GM12878 (cell line): ENCODE data around the gene DNAJA4. TPM values are rescaled to one million over a fixed set of nuclear protein-coding genes. Genes with fewer than 3 reads are reported as not detected.

ENCODE experiments used
- ATAC-seq: fragments of 200-7000 bp; cut with Tn5 transposase; 3 replicates; pipeline ENCODE4 v1.9.1; 2020; ENCODE audit warnings: mild to moderate bottlenecking, moderate library complexity
- BruUV-seq: library from RNA; stranded (reverse); fragments of 400-500 nt; replicated peaks from 2 replicates; lab custom pipeline; 2021; lab: Mats Ljungman, UMichigan
- CTCF ChIA-PET: fragments of 300-600 bp; sonication (Branson Sonifier 250); formaldehyde crosslinking; extraction: SDS; loops from one replicate; lab custom pipeline; 2021; ENCODE audit warnings: inconsistent platforms; lab: Yijun Ruan, JAX
- POLR2A ChIA-PET: fragments of 350-600 bp; formaldehyde crosslinking; extraction: SDS; loops from one replicate; lab custom pipeline; 2021; ENCODE audit warnings: inconsistent platforms; lab: Charles Lee
- RAD21 ChIA-PET: fragments of 300-600 bp; sonication (Branson Sonifier 250); formaldehyde crosslinking; loops from one replicate; lab custom pipeline; 2023; ENCODE audit warnings: antibody characterized with exemption; ENCODE audit not compliant: unreplicated experiment; lab: Charles Lee
- SMC1A ChIA-PET: fragments of 300-600 bp; sonication (Branson Sonifier 250); formaldehyde crosslinking; loops from one replicate; lab custom pipeline; 2023; ENCODE audit not compliant: unreplicated experiment, uncharacterized antibody; lab: Charles Lee
- DNase-seq: peaks from one replicate; pipeline ENCODE4 v3.0.0-alpha.2; 2011; ENCODE audit warnings: low read depth, low spot score
- FAIRE-seq: peaks from 3 replicates; lab custom pipeline; 2011; peaks lifted over from hg19 to GRCh38; lab: Jason Lieb, UNC
- H2AFZ ChIP-seq: 2 replicates; pipeline ENCODE4 v1.6.0; 2011; ENCODE audit warnings: low read depth, low read length, control low read depth; ENCODE audit not compliant: control insufficient read depth
- H3K27ac ChIP-seq: 2 replicates; pipeline ENCODE4 v1.5.1; 2011; ENCODE audit warnings: control low read depth; ENCODE audit not compliant: control insufficient read depth, insufficient read depth
- H3K27me3 ChIP-seq, 2 experiments: replicated peaks in 1 of 2; 2 replicates each; pipeline versions ENCODE4 v1.6.0 to v1.6.1; 2011; ENCODE audit warnings: low read length in 1 of 2; ENCODE audit not compliant: control insufficient read depth in 2 of 2, insufficient read depth in 2 of 2
- H3K36me3 ChIP-seq, 2 experiments: 2 replicates each; pipeline ENCODE4 v1.5.1; 2011; ENCODE audit warnings: low read length in 1 of 2; ENCODE audit not compliant: control insufficient read depth in 2 of 2, insufficient read depth in 2 of 2
- H3K4me1 ChIP-seq: 2 replicates; pipeline ENCODE4 v1.6.1; 2011; ENCODE audit warnings: mild to moderate bottlenecking, low read length, moderate library complexity, mixed read lengths; ENCODE audit not compliant: control insufficient read depth, insufficient read depth
- H3K4me2 ChIP-seq: 2 replicates; pipeline ENCODE4 v1.6.0; 2011; ENCODE audit warnings: control low read depth; ENCODE audit not compliant: control insufficient read depth, insufficient read depth
- H3K4me3 ChIP-seq: fragments of 200-600 bp; sonication (generic); 2 replicates; pipeline ENCODE4 v1.5.1; 2016
- H3K79me2 ChIP-seq: 2 replicates; pipeline ENCODE4 v1.6.0; 2011; ENCODE audit warnings: low read length; ENCODE audit not compliant: control insufficient read depth, insufficient read depth
- H3K9ac ChIP-seq: 2 replicates; pipeline ENCODE4 v1.8.0; 2011; ENCODE audit warnings: low read length, control low read depth, mixed read lengths; ENCODE audit not compliant: control insufficient read depth, insufficient read depth
- H3K9me3 ChIP-seq: replicated peaks from 3 replicates; pipeline ENCODE4 v1.5.1; 2011; ENCODE audit warnings: mild to moderate bottlenecking, low read length; ENCODE audit not compliant: control insufficient read depth, insufficient read depth
- H4K20me1 ChIP-seq: 2 replicates; pipeline ENCODE4 v1.6.0; 2011; ENCODE audit not compliant: control insufficient read depth, insufficient read depth
- ATF2 ChIP-seq: IDR thresholded peaks from 2 replicates; pipeline ENCODE4 v1.6.1; 2012; ENCODE audit warnings: low read length, inconsistent platforms
- EED ChIP-seq: sonication (generic); IDR thresholded peaks from 2 replicates; pipeline ENCODE4 v1.6.1; 2016; ENCODE audit warnings: antibody characterized with exemption, low read depth
- EGR1 ChIP-seq, 2 experiments: IDR thresholded peaks; 1 replicate in 1 of 2; 2 replicates in 1 of 2; pipeline ENCODE4 v1.6.1; 2011 to 2012; ENCODE audit warnings: low read depth in 2 of 2, low read length in 2 of 2, borderline replicate concordance in 1 of 2, mild to moderate bottlenecking in 1 of 2, moderate library complexity in 1 of 2
- HDGF ChIP-seq: fragments of 450-650 bp; IDR thresholded peaks from 2 replicates; pipeline ENCODE4 v1.6.1; 2016; ENCODE audit warnings: antibody characterized with exemption
- JUND ChIP-seq: IDR thresholded peaks from 2 replicates; pipeline ENCODE4 v1.6.1; 2012; ENCODE audit warnings: low read depth, mild to moderate bottlenecking, low read length, improper control_type of control experiment, moderate library complexity
- KAT2A ChIP-seq: conservative IDR thresholded peaks from 2 replicates; pipeline ENCODE4 v1.6.1; 2011; ENCODE audit warnings: low read depth, low read length; ENCODE audit not compliant: control insufficient read depth
- NBN ChIP-seq: fragments of 450-650 bp; IDR thresholded peaks from 2 replicates; pipeline ENCODE4 v1.6.1; 2016
- NR2F1 ChIP-seq: fragments of 450-650 bp; conservative IDR thresholded peaks from 2 replicates; pipeline ENCODE4 v1.6.1; 2017; ENCODE audit warnings: mild to moderate bottlenecking
- PKNOX1 ChIP-seq: fragments of 450-650 bp; IDR thresholded peaks from 2 replicates; pipeline ENCODE4 v1.6.1; 2016; ENCODE audit warnings: mild to moderate bottlenecking
- SIX5 ChIP-seq: IDR thresholded peaks from 2 replicates; pipeline ENCODE4 v1.6.1; 2011; ENCODE audit warnings: mild to moderate bottlenecking, low read depth, low read length, moderate library complexity; ENCODE audit not compliant: severe bottlenecking
- SMAD5 ChIP-seq: IDR thresholded peaks from 2 replicates; pipeline ENCODE4 v1.6.1; 2016; ENCODE audit warnings: antibody characterized with exemption, low read depth
- SUZ12 ChIP-seq: fragments of 200-600 bp; sonication (generic); IDR thresholded peaks from one replicate; pipeline ENCODE4 v1.6.1; 2018; ENCODE audit warnings: antibody characterized with exemption, mild to moderate bottlenecking; ENCODE audit not compliant: unreplicated experiment
- TARDBP ChIP-seq: IDR thresholded peaks from 2 replicates; pipeline ENCODE4 v1.6.1; 2016; ENCODE audit warnings: borderline replicate concordance
- TBL1XR1 ChIP-seq: IDR thresholded peaks from 2 replicates; pipeline ENCODE4 v1.6.1; 2012; ENCODE audit warnings: low read depth, low read length, improper control_type of control experiment
- ZNF274 ChIP-seq: IDR thresholded peaks from one replicate; pipeline ENCODE4 v1.8.0; 2011; ENCODE audit not compliant: insufficient read length, insufficient read depth
- WGBS: methylation state at CpG from one replicate; pipeline ENCODE4 v1.1.6; 2016; ENCODE audit warnings: low lambda C conversion rate; ENCODE audit not compliant: insufficient replicate concordance, insufficient coverage; ENCODE audit errors: missing lambda C conversion rate; 5-methylcytosine and 5-hydroxymethylcytosine counted together
- in situ Hi-C: fragments of 300-500 bp; cut with MboI; formaldehyde crosslinking; loops from 9 replicates; pipeline ENCODE4 v1.14.3; 2018; ENCODE audit warnings: mixed read lengths
- intact Hi-C: fragments of 100-400 bp; cut with micrococcal nuclease; formaldehyde crosslinking; loops from one replicate; pipeline ENCODE4 v1.14.2; 2022; ENCODE audit not compliant: unreplicated experiment
- polyA plus RNA-seq, 11 experiments: library from polyadenylated mRNA; depleted of rRNA in 4 of 11; unstranded in 6 of 11; stranded (reverse) in 5 of 11; fragments of >200 nt; fragmentation: Nextera tagmentation in 4 of 11; fragmentation: Illumina TruSeq in 1 of 11; extraction: Ambion mirVana in 4 of 11; extraction: Trizol in 1 of 11; gene quantifications; 1 replicate in 1 of 11; 2 replicates in 10 of 11; pipeline versions ENCODE4 v1.2.1 to v1.2.3, GENCODE V29; 2011 to 2016; ENCODE audit warnings: inconsistent platforms in 2 of 11, missing spikeins in 2 of 11, low read depth in 1 of 11
- total RNA-seq, 4 experiments: library from RNA; depleted of rRNA in 3 of 4; stranded (reverse); fragments of >200 nt in 3 of 4; fragmentation: Illumina TruSeq in 1 of 4; extraction: Trizol in 1 of 4; gene quantifications; 2 replicates each; pipeline versions ENCODE4 v1.2.1 to v1.2.3, GENCODE V29; 2013 to 2021
- TF ChIP-seq, protein P1 (sequence below): IDR thresholded peaks from 2 replicates; pipeline ENCODE4 v1.6.1; 2012; ENCODE audit warnings: low read depth, low read length, improper control_type of control experiment
- TF ChIP-seq, protein P2 (sequence below): fragments of 450-650 bp; IDR thresholded peaks from 2 replicates; pipeline ENCODE4 v1.6.1; 2017; ENCODE audit warnings: mild to moderate bottlenecking

The DNAJA4 gene
- total and polyA plus RNA-seq, 10 of the 15 experiments (the other 5 are each of a cell fraction or from before 2014, with no cell fraction given) = 0.01 to 10.4 (median 4.1) TPM

DNA sequence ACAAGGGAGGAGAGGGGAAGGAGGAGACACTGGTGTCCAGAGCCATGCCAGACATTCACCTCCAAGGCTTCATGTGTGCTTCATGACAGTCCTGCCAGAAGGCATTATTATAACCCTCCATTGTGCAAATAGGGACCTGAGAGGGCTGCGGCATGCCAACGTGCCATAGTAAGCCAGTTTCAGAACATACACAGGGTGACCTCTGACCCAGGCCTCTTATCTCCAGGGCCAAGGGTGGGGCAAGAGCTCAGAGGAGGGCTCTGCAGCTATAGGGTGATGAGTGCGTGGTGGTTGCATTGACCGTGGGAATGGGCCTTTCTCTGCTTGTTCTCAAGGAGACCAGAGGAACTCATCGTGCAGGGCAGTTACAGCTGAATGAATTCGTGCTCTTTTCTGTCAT, 20.3 kb upstream of the DNAJA4 start (continued):
- TF ChIP-seq, protein P1, sequence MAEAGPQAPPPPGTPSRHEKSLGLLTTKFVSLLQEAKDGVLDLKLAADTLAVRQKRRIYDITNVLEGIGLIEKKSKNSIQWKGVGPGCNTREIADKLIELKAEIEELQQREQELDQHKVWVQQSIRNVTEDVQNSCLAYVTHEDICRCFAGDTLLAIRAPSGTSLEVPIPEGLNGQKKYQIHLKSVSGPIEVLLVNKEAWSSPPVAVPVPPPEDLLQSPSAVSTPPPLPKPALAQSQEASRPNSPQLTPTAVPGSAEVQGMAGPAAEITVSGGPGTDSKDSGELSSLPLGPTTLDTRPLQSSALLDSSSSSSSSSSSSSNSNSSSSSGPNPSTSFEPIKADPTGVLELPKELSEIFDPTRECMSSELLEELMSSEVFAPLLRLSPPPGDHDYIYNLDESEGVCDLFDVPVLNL = no peak

DNA sequence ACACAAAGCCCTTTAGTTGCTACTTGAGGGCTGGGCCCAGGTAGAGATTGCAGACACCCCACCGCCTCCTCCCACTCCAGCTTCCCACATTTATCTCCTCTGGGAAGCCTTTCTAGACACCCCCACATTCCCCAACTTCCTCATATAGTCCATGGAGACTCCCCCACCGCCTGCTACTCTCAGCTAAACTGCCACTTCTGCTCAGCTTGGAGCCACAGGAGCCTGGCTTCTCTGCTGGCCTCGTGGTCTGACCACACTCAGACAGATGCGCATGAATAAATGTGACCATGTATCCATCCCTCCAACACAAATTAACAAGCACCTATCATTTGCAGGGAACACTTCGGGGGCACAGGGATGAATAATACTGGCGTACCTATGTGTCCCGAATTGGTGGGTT, 19.5 kb upstream of the DNAJA4 start:
- no TSS peak for BruUV-seq
- Histone ChIP-seq H3K9ac (no peak overlapping the region), H3K9me3 (no peaks in the 10 kb centered on the region), H2AFZ (no peak overlapping the region), H3K27me3 (0 out of 4 replicates have a peak, but pooled peaks cover 0 to 1% of the 10 kb centered on the region in 2 experiments), H3K4me3 (no peak overlapping the region), H3K79me2 (no peaks in the 10 kb centered on the region), H3K27ac (no peak overlapping the region), H3K4me1 (no peaks in the 10 kb centered on the region), H4K20me1 (no peaks in the 10 kb centered on the region)
- CTCF ChIA-PET = interaction anchor here (0.7 to 1.9 kb wide), 6 partner anchors 9 to 288 kb away, joined by 3 to 6 read pairs (median 4); no protein-coding TSS in a partner anchor
- no peak for DNase-seq
- FAIRE-seq = no peak
- POLR2A ChIA-PET = no interaction called here
- no peak for ATAC-seq
- SMC1A ChIA-PET = interaction anchor here (1.6 kb wide), 1 partner anchor 133 kb away, joined by 3 read pairs; no protein-coding TSS in a partner anchor
- WGBS = 21% methylated on average over 7 of the region's 7 CpGs
- no peak for TF ChIP-seq PKNOX1
- TF ChIP-seq TARDBP = no peak
- TF ChIP-seq NR2F1 = no peak
- TF ChIP-seq SUZ12 = no peak
- TF ChIP-seq JUND = no peak
- no peak for TF ChIP-seq ATF2
- TF ChIP-seq, protein P2, sequence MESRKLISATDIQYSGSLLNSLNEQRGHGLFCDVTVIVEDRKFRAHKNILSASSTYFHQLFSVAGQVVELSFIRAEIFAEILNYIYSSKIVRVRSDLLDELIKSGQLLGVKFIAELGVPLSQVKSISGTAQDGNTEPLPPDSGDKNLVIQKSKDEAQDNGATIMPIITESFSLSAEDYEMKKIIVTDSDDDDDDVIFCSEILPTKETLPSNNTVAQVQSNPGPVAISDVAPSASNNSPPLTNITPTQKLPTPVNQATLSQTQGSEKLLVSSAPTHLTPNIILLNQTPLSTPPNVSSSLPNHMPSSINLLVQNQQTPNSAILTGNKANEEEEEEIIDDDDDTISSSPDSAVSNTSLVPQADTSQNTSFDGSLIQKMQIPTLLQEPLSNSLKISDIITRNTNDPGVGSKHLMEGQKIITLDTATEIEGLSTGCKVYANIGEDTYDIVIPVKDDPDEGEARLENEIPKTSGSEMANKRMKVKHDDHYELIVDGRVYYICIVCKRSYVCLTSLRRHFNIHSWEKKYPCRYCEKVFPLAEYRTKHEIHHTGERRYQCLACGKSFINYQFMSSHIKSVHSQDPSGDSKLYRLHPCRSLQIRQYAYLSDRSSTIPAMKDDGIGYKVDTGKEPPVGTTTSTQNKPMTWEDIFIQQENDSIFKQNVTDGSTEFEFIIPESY = no peak
- no peak for TF ChIP-seq SMAD5
- TF ChIP-seq SIX5 = no peak
- TF ChIP-seq ZNF274 = no peak
- TF ChIP-seq NBN = no peak
- no peak for TF ChIP-seq EED
- TF ChIP-seq HDGF = no peak
- no peak for TF ChIP-seq TBL1XR1
- TF ChIP-seq EGR1 (IDR thresholded peaks at IDR 0.05; ENCODE audit: borderline replicate concordance in 1 of 2, low read depth in 2 of 2, low read length in 2 of 2) = no peak
- no peak for TF ChIP-seq KAT2A
- TF ChIP-seq, all 136 proteins: peak for 0
- intact Hi-C loops (no loop called here), in situ Hi-C loops (loop anchor here (5.0 kb wide), 2 partner anchors 133 to 288 kb away; no protein-coding TSS in a partner anchor)
- no peaks in the 10 kb centered on the region for H3K36me3 ChIP-seq
- no peak overlapping the region for H3K4me2 ChIP-seq
- RAD21 ChIA-PET = interaction anchor here (1.0 to 3.2 kb wide), 2 partner anchors 17 to 49 kb away, joined by 3 to 10 read pairs; no protein-coding TSS in a partner anchor
